Cardiac fibroblast (primary cell): ENCODE results near the gene IVNS1ABP.

Source experiments
- DNase-seq, 2 donors: peaks; one replicate each; pipeline versions ENCODE4 v3.0.0 to v3.0.0-alpha.2; 2010; ENCODE audit warnings: low read depth in 2 of 2
- H3K4me3 ChIP-seq, 2 donors: replicated peaks in 1 of 2; 1 replicate in 1 of 2; 2 replicates in 1 of 2; pipeline ENCODE4 v1.5.1; 2011; ENCODE audit warnings: low read depth in 2 of 2, low read length in 2 of 2, mild to moderate bottlenecking in 2 of 2, moderate library complexity in 1 of 2
- TF ChIP-seq, protein P1 (sequence below): IDR thresholded peaks from one replicate; pipeline ENCODE4 v1.5.1; 2011; ENCODE audit warnings: low read depth, mild to moderate bottlenecking, low read length, inconsistent platforms

The IVNS1ABP gene

GRCh38 chr1:185312361-185313138, 4.5 kb downstream of the IVNS1ABP start:
- DNase-seq, result no peak
- no peak overlapping the region for H3K4me3 ChIP-seq
- TF ChIP-seq, protein P1, sequence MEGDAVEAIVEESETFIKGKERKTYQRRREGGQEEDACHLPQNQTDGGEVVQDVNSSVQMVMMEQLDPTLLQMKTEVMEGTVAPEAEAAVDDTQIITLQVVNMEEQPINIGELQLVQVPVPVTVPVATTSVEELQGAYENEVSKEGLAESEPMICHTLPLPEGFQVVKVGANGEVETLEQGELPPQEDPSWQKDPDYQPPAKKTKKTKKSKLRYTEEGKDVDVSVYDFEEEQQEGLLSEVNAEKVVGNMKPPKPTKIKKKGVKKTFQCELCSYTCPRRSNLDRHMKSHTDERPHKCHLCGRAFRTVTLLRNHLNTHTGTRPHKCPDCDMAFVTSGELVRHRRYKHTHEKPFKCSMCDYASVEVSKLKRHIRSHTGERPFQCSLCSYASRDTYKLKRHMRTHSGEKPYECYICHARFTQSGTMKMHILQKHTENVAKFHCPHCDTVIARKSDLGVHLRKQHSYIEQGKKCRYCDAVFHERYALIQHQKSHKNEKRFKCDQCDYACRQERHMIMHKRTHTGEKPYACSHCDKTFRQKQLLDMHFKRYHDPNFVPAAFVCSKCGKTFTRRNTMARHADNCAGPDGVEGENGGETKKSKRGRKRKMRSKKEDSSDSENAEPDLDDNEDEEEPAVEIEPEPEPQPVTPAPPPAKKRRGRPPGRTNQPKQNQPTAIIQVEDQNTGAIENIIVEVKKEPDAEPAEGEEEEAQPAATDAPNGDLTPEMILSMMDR, result no peak

DNA sequence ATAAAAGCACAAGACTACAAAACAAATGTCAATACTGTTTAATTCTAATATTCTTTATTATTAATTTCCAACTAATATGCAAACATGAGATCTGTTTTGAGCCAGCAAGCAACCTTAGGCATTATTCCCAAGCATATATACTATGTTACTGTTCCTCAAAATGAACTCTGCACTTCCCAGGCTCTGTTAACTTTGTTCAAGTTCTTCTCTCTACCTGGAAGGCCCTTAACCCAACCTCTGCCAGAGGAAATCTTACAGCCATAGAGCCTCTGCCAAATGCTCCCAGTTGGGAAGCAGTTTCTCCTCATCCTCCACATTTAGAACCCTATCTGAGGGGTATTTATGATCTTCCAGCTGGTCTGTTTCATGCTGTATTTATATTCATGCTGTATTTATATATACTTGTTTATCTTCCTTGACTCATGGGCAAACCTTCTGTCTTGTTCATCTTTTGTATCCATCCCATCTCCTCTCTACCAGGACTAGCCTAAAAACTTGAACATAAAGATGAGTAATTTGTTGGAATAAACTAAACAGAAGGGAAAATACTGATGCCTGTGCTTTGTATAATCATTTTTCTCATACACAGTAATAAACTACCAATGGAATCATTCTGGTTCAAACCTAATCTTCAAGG, 5.3 kb downstream of the IVNS1ABP start:
- TF ChIP-seq, protein P1, result no peak
- peak in 1 of 2 donors; percentile 20 for DNase-seq
- H3K4me3 ChIP-seq, result no peak overlapping the region

DNA sequence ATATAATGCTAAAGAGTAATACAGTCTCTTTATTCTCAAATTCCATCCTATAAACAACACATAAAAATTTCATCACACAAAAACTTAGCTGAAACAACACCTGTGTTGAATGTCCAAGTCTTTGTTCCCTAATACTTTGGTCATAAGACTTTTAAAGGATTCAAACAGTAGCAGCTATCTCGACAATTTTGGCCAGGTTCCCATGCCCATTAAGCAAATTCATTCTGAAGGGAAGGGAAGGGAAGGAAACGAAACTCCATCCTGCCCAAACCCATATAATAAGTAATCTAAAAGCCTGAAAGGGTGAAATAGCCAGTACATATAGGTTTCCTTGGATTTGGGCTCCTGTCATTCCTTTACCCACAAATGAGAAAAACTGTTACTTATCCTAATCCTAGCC, 7.5 kb downstream of the IVNS1ABP start:
- peak in 1 of 2 donors; percentile 19 for DNase-seq
- TF ChIP-seq, protein P1, result no peak
- no peak overlapping the region for H3K4me3 ChIP-seq

GRCh38 chr1:185308126-185308525, 8.9 kb downstream of the IVNS1ABP start:
- H3K4me3 ChIP-seq, result no peak overlapping the region
- TF ChIP-seq, protein P1, result no peak
- no peak for DNase-seq

- TF ChIP-seq, protein P1, result no peak
- no peak overlapping the region for H3K4me3 ChIP-seq
- DNase-seq, result no peak
These were observed 11.6 kb downstream of the IVNS1ABP start for GRCh38 chr1:185305419-185305818.

- no peak for DNase-seq
- H3K4me3 ChIP-seq, result no peak overlapping the region
- TF ChIP-seq, protein P1, result no peak
These were observed 16.9 kb downstream of the IVNS1ABP start for GRCh38 chr1:185300152-185300551.
